Measurements from ENCODE around the gene BRCA2. TPM values are rescaled to one million over a fixed set of nuclear protein-coding genes. Genes with fewer than 3 reads are reported as not detected.
A peak's percentile ranks its signal among the peaks of the same experiment; 100 is the strongest.

Gene BRCA2
- total RNA-seq (11.0 TPM), polyA plus RNA-seq (1.5 TPM)
- long read RNA-seq, donor 1: 0 reads
- long read RNA-seq, donor 2: 0 reads
- long read RNA-seq, donor 3: 0 reads
- long read RNA-seq, donor 4: 0 reads
- long read RNA-seq, donor 5, partial matches to known transcripts: 17 of 32 reads
- long read RNA-seq, donor 5, other reads (novel, unspliced or antisense): 15 of 32 reads
- long read RNA-seq, donor 6, partial matches to known transcripts: 0 of 3 reads
- long read RNA-seq, donor 6, other reads (novel, unspliced or antisense): 0 of 3 reads
- long read RNA-seq, donor 7: 0 reads
- long read RNA-seq, donor 8: 0 reads
- long read RNA-seq, donor 9, partial matches to known transcripts: 10 of 10 reads
- long read RNA-seq, donor 9, other reads (novel, unspliced or antisense): 0 of 10 reads
- long read RNA-seq, donor 10, partial matches to known transcripts: 7 of 7 reads
- long read RNA-seq, donor 10, other reads (novel, unspliced or antisense): 0 of 7 reads

- WGBS: under 1% methylated on average over 60 of the region's 60 CpGs
- peak; percentile 66 to 93 (median 83) for DNase-seq (ENCODE audit: low read depth in 6 of 9, low spot score in 9 of 9)
- H3K27me3 ChIP-seq (ENCODE audit: control insufficient read depth in 2 of 2, insufficient read depth in 1 of 2, low read length in 1 of 2): no peaks in the 10 kb centered on the region
- peak within 1 kb of the TSS; percentile 68 to 80 for H3K4me3 ChIP-seq (ENCODE audit: low read length in 2 of 2)
- H3K36me3 ChIP-seq (ENCODE audit: control insufficient read depth in 2 of 2, insufficient read depth in 2 of 2, low read length in 1 of 2): peaks cover 0 to 5% of the 10 kb centered on the region in 2 donors
- H3K27ac ChIP-seq (ENCODE audit: low read depth in 1 of 2, low read length in 1 of 2): peak within 1 kb of the TSS; percentile 95 to 97
- H3K9me3 ChIP-seq (ENCODE audit: control insufficient read depth in 2 of 2, insufficient read depth in 1 of 2, low read length in 1 of 2): no peaks in the 10 kb centered on the region
- peaks cover 2 to 10% of the 10 kb centered on the region in 2 donors for H3K4me1 ChIP-seq (ENCODE audit: control insufficient read depth in 2 of 2, insufficient read depth in 2 of 2, low read length in 2 of 2)
Observed at GRCh38 chr13:32315238-32316027, at the start of gene BRCA2, which contains the start of gene ZAR1L. Gene BRCA2 (plus strand): TSS chr13:32315508. CDS start chr13:32316461, 953 bp downstream. Gene ZAR1L (minus strand): TSS chr13:32315363. CDS start chr13:32311925, 3,438 bp downstream.

GRCh38 chr13:32265726-32266125, 49.6 kb upstream of the BRCA2 start:
- no peak overlapping the region for H3K27ac ChIP-seq (ENCODE audit: low read depth in 1 of 2, low read length in 1 of 2)
- WGBS: 92% methylated on average over 2 of the region's 2 CpGs
- no peak for DNase-seq (ENCODE audit: low read depth in 6 of 9, low spot score in 9 of 9)
- H3K4me1 ChIP-seq (ENCODE audit: control insufficient read depth in 2 of 2, insufficient read depth in 2 of 2, low read length in 2 of 2): no peaks in the 10 kb centered on the region
- H3K4me3 ChIP-seq (ENCODE audit: low read length in 2 of 2): no peak overlapping the region
- H3K27me3 ChIP-seq (ENCODE audit: control insufficient read depth in 2 of 2, insufficient read depth in 1 of 2, low read length in 1 of 2): no peaks in the 10 kb centered on the region
- H3K9me3 ChIP-seq (ENCODE audit: control insufficient read depth in 2 of 2, insufficient read depth in 1 of 2, low read length in 1 of 2): no peaks in the 10 kb centered on the region
- peaks cover 0 to 9% of the 10 kb centered on the region in 2 donors for H3K36me3 ChIP-seq (ENCODE audit: control insufficient read depth in 2 of 2, insufficient read depth in 2 of 2, low read length in 1 of 2)

GRCh38 chr13:32266130-32266529, 49.2 kb upstream of the BRCA2 start:
- 93% methylated on average over 1 of the region's 1 CpG for WGBS
- DNase-seq (ENCODE audit: low read depth in 6 of 9, low spot score in 9 of 9): no peak
- no peak overlapping the region for H3K4me3 ChIP-seq (ENCODE audit: low read length in 2 of 2)
- H3K36me3 ChIP-seq (ENCODE audit: control insufficient read depth in 2 of 2, insufficient read depth in 2 of 2, low read length in 1 of 2): peaks cover 0 to 11% of the 10 kb centered on the region in 2 donors
- no peaks in the 10 kb centered on the region for H3K9me3 ChIP-seq (ENCODE audit: control insufficient read depth in 2 of 2, insufficient read depth in 1 of 2, low read length in 1 of 2)
- no peaks in the 10 kb centered on the region for H3K27me3 ChIP-seq (ENCODE audit: control insufficient read depth in 2 of 2, insufficient read depth in 1 of 2, low read length in 1 of 2)
- H3K4me1 ChIP-seq (ENCODE audit: control insufficient read depth in 2 of 2, insufficient read depth in 2 of 2, low read length in 2 of 2): no peaks in the 10 kb centered on the region
- no peak overlapping the region for H3K27ac ChIP-seq (ENCODE audit: low read depth in 1 of 2, low read length in 1 of 2)

GRCh38 chr13:32267836-32268439, 47.4 kb upstream of the BRCA2 start:
- peaks cover 0 to 11% of the 10 kb centered on the region in 2 donors for H3K36me3 ChIP-seq (ENCODE audit: control insufficient read depth in 2 of 2, insufficient read depth in 2 of 2, low read length in 1 of 2)
- peak in 7 of 9 donors; percentile 13 to 41 (median 21) for DNase-seq (ENCODE audit: low read depth in 6 of 9, low spot score in 9 of 9)

GRCh38 chr13:32272021-32272683, 43.2 kb upstream of the BRCA2 start:
- H3K27ac ChIP-seq (ENCODE audit: low read depth in 1 of 2, low read length in 1 of 2): no peak overlapping the region
- peaks cover 0 to 2% of the 10 kb centered on the region in 2 donors for H3K36me3 ChIP-seq (ENCODE audit: control insufficient read depth in 2 of 2, insufficient read depth in 2 of 2, low read length in 1 of 2)

More at GRCh38 chr13:32267836-32268439, 47.4 kb upstream of the BRCA2 start:
- Histone ChIP-seq H3K27ac (ENCODE audit: low read depth in 1 of 2, low read length in 1 of 2) (no peak overlapping the region), H3K27me3 (ENCODE audit: control insufficient read depth in 2 of 2, insufficient read depth in 1 of 2, low read length in 1 of 2) (no peaks in the 10 kb centered on the region), H3K4me1 (ENCODE audit: control insufficient read depth in 2 of 2, insufficient read depth in 2 of 2, low read length in 2 of 2) (no peaks in the 10 kb centered on the region), H3K4me3 (ENCODE audit: low read length in 2 of 2) (no peak overlapping the region), H3K9me3 (ENCODE audit: control insufficient read depth in 2 of 2, insufficient read depth in 1 of 2, low read length in 1 of 2) (no peaks in the 10 kb centered on the region)
- 96% methylated on average over 7 of the region's 7 CpGs for WGBS

GRCh38 chr13:32277839-32278238, 37.5 kb upstream of the BRCA2 start:
- no peaks in the 10 kb centered on the region for H3K9me3 ChIP-seq (ENCODE audit: control insufficient read depth in 2 of 2, insufficient read depth in 1 of 2, low read length in 1 of 2)
- H3K27me3 ChIP-seq (ENCODE audit: control insufficient read depth in 2 of 2, insufficient read depth in 1 of 2, low read length in 1 of 2): no peaks in the 10 kb centered on the region
- H3K4me3 ChIP-seq (ENCODE audit: low read length in 2 of 2): no peak overlapping the region
- 52% methylated on average over 1 of the region's 1 CpG for WGBS
- H3K27ac ChIP-seq (ENCODE audit: low read depth in 1 of 2, low read length in 1 of 2): no peak overlapping the region
- DNase-seq (ENCODE audit: low read depth in 6 of 9, low spot score in 9 of 9): no peak
- no peaks in the 10 kb centered on the region for H3K36me3 ChIP-seq (ENCODE audit: control insufficient read depth in 2 of 2, insufficient read depth in 2 of 2, low read length in 1 of 2)
- H3K4me1 ChIP-seq (ENCODE audit: control insufficient read depth in 2 of 2, insufficient read depth in 2 of 2, low read length in 2 of 2): no peaks in the 10 kb centered on the region

More at GRCh38 chr13:32272021-32272683, 43.2 kb upstream of the BRCA2 start:
- H3K4me1 ChIP-seq (ENCODE audit: control insufficient read depth in 2 of 2, insufficient read depth in 2 of 2, low read length in 2 of 2): no peaks in the 10 kb centered on the region
- no peak for DNase-seq (ENCODE audit: low read depth in 6 of 9, low spot score in 9 of 9)
- no peak overlapping the region for H3K4me3 ChIP-seq (ENCODE audit: low read length in 2 of 2)
- no peaks in the 10 kb centered on the region for H3K27me3 ChIP-seq (ENCODE audit: control insufficient read depth in 2 of 2, insufficient read depth in 1 of 2, low read length in 1 of 2)
- WGBS: 98% methylated on average over 4 of the region's 4 CpGs
- H3K9me3 ChIP-seq (ENCODE audit: control insufficient read depth in 2 of 2, insufficient read depth in 1 of 2, low read length in 1 of 2): no peaks in the 10 kb centered on the region

GRCh38 chr13:32278426-32278825, 36.9 kb upstream of the BRCA2 start:
- WGBS: 94% methylated on average over 3 of the region's 3 CpGs
- no peaks in the 10 kb centered on the region for H3K27me3 ChIP-seq (ENCODE audit: control insufficient read depth in 2 of 2, insufficient read depth in 1 of 2, low read length in 1 of 2)
- DNase-seq (ENCODE audit: low read depth in 6 of 9, low spot score in 9 of 9): no peak
- no peak overlapping the region for H3K27ac ChIP-seq (ENCODE audit: low read depth in 1 of 2, low read length in 1 of 2)
- no peaks in the 10 kb centered on the region for H3K4me1 ChIP-seq (ENCODE audit: control insufficient read depth in 2 of 2, insufficient read depth in 2 of 2, low read length in 2 of 2)
- no peak overlapping the region for H3K4me3 ChIP-seq (ENCODE audit: low read length in 2 of 2)
- H3K36me3 ChIP-seq (ENCODE audit: control insufficient read depth in 2 of 2, insufficient read depth in 2 of 2, low read length in 1 of 2): no peaks in the 10 kb centered on the region
- H3K9me3 ChIP-seq (ENCODE audit: control insufficient read depth in 2 of 2, insufficient read depth in 1 of 2, low read length in 1 of 2): no peaks in the 10 kb centered on the region

GRCh38 chr13:32281096-32281495, 34.2 kb upstream of the BRCA2 start:
- no peak for DNase-seq (ENCODE audit: low read depth in 6 of 9, low spot score in 9 of 9)
- whole genome bisulfite sequencing: 91% methylated on average over 1 of the region's 1 CpG
- no peaks in the 10 kb centered on the region for H3K27me3 ChIP-seq (ENCODE audit: control insufficient read depth in 2 of 2, insufficient read depth in 1 of 2, low read length in 1 of 2)
- no peaks in the 10 kb centered on the region for H3K9me3 ChIP-seq (ENCODE audit: control insufficient read depth in 2 of 2, insufficient read depth in 1 of 2, low read length in 1 of 2)
- H3K27ac ChIP-seq (ENCODE audit: low read depth in 1 of 2, low read length in 1 of 2): no peak overlapping the region
- H3K36me3 ChIP-seq (ENCODE audit: control insufficient read depth in 2 of 2, insufficient read depth in 2 of 2, low read length in 1 of 2): no peaks in the 10 kb centered on the region
- H3K4me1 ChIP-seq (ENCODE audit: control insufficient read depth in 2 of 2, insufficient read depth in 2 of 2, low read length in 2 of 2): no peaks in the 10 kb centered on the region
- no peak overlapping the region for H3K4me3 ChIP-seq (ENCODE audit: low read length in 2 of 2)

Data from thymus (tissue), 14 donors.